Erythroblast (primary cell): ENCODE measurements around the gene ITPKC.

Source experiments
- GATA1 ChIP-seq: IDR thresholded peaks from 2 replicates; pipeline ENCODE4 v1.6.1; 2011; ENCODE audit warnings: low read depth, mild to moderate bottlenecking, control low read depth, low read length, moderate library complexity
- POLR2A ChIP-seq: IDR thresholded peaks from 2 replicates; pipeline ENCODE4 v1.6.1; 2011; ENCODE audit warnings: mild to moderate bottlenecking, low read length

DNA sequence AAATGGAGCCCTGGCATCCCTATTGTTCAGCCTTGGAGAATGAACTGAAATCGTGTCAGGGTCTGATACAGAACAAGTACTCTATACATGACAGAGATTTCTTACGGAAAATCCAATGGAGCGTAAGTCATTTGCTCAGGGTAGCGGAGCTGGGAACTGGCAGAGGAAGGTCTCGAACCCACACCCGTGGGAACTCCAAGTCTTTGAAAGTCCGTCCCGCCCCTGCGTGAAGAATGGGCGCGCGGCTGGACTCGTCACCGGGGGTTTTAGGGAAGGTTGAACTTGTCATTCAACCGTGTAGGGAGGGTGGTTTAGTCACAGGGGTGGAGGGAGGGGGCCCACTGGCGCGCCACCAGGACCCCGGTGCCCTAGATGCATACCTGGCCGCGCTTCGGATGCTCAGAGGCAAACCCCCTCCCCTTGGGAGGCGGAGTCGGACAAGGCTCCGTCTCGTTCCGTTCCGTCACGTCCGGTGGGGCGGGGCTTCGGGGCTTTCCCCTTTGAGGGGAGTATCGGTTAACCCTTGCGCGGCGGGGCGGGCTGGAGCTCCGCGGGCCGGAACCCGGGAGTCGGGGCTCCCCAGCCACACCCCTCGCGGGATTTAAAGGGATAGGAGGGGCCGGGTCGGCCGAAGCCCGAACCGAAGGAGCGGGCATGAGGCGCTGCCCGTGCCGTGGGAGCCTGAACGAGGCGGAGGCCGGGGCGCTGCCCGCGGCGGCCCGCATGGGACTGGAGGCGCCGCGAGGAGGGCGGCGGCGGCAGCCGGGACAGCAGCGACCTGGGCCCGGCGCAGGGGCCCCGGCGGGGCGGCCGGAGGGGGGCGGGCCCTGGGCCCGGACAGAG is at the start of gene ITPKC, which contains the start of gene COQ8B:
- TF ChIP-seq POLR2A = peak; percentile 67
- no peak for TF ChIP-seq GATA1
